ENCODE results near the gene CFAP299.

The CFAP299 gene

DNA sequence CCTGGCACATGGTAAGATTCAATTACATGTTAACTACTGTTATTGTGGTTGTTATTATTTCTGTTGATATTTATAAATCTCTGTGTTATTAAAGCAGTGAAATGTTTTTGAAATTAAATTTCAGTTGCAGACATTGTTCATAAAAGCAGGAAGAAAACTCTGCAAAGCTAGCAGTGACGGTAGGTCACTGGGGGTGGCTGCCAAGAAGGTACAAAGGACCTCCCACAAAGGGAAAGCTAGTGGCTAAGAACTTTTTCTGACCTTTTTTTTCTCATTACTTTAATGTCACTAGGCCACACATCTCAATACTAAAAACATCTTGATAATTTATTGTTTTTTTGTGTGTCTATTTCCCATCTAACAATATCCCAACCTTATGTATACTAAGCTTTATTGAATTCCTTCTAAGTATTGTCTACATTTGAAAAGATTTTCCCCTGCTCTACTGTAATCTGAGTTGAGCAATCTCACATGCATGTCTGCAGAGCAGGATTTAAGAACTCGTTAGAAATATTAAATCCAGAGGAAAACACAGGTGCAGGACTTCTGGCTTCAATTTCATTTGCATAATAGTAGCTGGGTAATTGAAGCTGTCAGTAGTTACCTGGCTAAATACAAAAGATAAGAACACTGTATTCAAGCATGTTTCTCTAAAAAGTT is 197.3 kb downstream of the CFAP299 start:
- no peak for DNase-seq

DNA sequence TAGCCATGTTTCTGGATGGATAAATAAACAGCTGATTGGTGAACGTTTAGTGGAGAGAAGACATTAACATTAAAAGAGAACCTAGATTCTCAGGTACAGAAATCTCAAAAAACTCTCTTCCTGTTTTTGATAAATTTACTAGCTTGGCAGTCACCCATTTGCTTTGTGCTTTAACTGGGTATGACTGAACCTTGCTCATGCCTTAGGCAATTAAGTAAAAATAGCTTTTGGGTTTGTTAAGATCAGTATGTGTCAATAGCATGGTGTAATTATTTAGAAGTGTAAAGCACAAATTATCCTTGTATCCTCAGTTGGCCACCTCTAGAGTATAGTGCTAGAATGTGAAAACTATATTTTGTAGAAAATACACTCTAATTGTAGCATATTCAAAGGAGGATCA is 200.0 kb downstream of the CFAP299 start:
- DNase-seq, result no peak

DNA sequence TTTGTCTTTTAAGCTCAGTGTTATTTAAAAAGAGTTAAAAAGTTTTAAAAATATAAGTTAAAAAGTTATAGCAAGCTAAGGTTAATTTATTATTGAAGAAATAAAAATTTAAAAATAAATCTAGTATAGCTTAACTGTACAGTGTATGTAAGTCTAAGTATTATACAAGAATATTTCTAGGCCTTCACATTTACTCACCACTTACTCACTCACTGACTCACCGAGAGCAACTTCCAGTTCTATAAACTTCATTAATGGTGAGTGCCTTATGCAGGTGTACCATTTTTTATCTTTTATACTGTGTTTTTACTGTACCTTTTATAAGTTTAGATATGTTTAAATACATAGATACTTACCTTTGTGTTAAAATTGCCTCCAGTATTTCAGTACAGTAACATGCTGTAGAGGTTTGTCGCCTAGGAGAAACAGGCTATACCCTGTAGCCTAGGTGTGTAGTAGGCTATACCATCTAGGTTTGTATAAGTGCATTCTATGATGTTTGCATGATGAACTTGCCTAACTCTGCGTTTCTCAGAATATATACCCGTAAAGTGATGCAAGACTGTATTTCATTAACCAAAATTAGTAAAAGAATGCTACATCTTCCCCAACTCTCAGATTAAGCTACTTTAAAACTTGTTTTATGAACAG is 202.9 kb downstream of the CFAP299 start:
- DNase-seq, result no peak

DNA sequence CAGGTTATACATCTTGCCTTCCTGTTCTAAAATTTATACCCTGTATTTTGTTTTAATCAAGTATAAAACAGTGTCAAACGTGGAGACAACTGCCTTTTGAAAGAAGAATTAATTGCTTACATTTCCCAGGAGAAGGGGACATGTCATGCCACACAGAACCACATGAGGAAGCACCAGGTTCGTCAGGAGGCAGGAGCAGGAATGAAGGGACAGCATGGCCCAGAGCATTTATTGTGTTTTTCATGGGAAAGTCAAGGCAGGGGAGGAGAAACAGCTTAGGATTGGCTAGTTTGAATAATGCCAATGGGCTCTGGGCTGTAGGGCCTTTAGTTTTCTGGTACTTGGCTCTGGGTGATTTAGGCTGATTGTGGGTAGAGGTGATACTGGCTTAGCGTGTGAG is 203.7 kb downstream of the CFAP299 start:
- DNase-seq, result no peak

DNA sequence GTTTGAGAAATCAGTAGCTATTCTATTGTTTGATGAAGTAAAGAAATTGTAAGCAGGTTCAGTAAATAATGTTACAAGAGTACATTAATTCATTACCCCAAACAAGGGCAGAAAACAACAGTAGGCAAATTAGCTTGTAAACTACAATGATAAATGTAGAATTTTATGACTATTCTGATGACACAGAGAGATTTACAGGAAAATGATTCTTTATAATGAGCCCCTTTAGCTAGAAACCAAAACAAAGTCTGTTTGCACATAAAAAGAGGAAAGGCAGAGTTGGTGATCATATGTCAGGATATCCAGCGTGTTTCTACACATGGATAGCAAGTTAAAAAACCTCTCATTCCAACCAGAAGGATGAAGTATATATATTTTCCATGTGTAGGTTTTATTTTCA is 204.8 kb downstream of the CFAP299 start:
- no peak for DNase-seq

DNA sequence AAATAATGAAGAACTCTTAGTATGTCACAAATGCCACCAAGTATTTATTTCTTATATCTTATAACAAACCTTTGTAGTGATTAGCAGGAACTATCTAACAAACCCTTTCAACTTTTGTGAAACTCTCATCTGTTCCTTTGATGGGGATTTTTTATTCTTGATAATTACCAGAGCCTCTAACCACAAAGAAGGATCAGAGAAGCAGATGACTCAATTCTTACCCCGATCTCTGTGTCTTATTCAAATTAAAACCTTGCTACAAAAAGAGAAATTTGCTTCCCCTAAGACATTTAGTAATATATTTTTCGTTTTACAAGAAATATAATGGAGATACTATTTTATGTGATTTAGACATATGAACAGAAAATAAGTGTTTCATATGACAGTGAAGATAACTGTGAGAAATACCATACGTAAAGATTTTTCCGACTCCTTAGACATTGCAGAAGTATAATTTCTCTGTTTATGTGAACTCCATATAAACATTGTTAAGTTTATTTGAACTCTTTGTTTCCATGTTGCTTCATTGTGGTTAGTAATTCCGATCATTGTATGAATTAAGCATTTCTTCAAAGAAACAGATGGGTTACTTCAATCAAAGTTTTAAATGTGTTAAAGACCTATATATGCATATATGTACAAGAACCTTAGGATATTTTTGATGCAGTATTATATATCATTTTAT is 205.4 kb downstream of the CFAP299 start:
- DNase-seq, result no peak

DNA sequence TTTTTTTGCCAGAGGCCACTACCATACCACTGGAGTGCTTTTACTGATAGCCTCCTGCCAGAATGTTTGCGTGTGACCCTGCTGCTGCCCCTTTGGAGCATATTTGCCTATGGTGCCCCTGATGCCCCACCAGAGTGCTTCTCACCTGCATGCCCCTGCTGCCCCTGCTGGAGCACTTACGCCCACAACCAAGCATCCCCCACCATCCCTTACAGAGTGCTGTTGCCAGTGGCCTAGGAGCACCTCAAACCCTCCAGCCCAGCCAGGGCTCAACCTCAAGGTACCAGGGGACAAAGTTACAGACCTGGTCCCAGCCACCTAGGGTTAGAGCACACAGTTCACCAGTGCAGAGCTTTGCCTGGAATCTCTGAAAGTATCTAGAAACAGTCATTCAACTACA is 207.2 kb downstream of the CFAP299 start:
- no peak for DNase-seq

DNA sequence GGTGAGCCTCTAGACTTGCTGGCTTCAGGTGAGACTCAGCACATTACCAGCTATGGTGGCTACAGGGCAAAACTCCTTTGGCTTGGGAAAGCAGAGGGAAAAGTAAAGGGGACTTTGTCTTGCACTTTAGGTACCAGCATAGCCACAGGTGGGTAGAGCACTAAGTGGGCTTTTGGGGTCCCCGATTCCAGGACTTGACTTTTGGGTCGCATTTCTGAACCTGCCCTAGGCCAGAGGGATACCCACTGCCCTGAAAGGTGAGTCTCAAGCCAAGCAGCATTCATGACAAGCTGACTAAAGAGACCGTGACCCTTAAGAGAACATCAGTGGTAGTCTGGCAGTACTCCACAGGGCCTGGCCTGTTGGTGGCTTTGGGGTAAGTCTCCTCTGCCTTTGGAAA is 224.8 kb downstream of the CFAP299 start:
- DNase-seq, result no peak

DNA sequence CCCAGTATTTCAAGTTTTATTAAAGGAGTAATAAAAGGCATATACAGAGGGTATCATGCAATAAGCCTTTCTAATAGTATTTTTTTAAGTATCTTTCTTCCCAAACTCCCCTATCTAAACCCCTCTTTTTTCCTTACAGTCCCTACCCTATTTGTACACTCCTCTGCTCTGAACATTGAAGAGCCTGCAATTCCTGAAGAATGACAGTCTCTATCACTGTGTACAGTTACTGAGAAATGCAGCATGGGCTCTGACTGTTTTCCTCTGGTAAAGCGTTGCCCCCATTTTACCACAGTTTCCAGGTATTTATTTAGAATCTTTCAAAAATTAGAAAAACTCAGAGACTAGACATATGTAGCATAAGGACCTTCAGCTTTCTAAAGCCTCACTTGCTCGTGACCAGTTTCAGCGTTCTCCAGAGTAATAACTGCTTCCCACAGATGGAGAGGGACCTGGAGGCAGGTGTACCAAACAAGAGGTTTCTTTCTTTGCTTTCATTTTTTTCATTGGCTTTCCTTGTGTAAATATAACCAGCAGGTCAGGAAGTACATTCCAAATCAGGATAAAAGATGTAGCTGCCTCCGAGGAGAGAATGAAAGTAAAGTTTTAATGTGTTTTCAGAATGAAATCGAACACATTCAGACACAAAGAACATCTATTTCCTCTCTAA is 230.8 kb downstream of the CFAP299 start:
- DNase-seq, result no peak

DNA sequence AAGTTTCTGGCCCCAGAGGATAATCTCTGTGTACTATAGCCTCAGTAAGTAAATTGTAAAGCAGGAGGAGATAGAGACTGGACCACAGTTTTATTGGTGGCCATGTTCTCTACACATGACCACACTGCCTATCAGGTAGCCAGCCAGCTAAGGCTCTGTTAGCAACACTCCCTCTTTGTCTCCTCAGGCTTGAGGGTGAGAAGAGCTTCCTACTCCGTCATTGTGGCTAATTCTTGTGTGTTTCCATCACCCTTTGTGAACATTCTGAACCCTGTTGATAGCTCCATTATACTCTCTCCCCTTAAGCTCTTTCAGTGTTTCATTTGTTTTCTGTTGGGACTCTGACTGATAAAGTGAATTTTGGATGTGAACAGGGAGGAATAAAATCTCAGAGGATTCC is 233.4 kb downstream of the CFAP299 start:
- DNase-seq, result no peak

DNA sequence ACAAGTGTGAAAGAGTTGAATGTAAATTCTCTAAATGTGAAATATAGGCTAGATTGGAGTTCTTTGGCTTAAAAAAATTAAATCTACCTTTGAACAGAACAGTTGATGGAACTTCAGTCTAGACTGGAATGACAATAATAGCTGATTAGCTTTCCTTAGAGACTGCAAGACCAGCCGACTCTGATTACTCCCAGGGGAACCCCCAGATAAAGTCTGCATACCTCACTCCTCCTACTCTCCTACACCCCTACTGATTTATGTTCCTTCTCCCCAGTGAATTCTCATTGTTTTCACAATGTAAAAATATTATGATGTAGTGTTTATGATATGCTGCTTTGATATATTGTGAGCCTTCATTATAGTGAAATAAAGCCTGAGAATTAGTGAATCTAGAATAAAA is 241.3 kb downstream of the CFAP299 start:
- DNase-seq, result no peak

DNA sequence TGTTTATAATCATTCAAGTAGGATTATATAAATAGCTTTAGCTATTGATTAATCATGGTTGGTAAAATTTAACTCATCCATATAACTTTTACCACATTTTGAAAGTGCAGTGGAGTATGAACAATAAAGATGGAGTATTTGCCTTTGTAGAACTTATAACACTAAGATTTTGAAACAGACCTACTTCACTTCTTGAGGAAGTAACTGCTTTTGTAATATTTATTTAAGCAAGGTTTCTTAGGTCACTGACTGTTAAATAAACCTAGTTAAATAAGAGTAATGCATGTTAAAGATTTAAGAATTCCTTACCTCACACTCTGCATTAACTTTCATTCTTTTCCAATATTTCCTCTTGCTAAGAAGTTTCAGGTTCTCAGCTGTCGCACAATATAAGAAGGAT is 242.5 kb downstream of the CFAP299 start:
- DNase-seq, result no peak

DNA sequence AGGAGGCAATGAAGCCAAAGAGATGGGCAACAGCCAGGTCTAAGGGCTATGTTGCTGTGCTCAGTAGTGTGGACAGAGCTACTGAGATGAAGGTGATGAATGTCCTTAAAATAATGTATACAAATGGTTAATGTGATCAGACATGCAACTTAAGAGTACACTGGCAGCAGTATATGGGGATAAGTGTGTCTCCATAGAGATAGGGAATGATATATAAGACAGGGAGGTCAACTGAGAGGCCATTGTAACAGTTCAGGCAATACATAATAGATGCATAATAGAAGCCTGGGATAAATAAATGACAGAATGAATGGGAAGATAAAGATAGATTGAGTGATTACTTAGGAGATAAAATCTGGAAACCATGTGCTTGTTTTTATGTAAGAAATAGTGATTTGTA is 250.0 kb downstream of the CFAP299 start:
- DNase-seq, result no peak

DNA sequence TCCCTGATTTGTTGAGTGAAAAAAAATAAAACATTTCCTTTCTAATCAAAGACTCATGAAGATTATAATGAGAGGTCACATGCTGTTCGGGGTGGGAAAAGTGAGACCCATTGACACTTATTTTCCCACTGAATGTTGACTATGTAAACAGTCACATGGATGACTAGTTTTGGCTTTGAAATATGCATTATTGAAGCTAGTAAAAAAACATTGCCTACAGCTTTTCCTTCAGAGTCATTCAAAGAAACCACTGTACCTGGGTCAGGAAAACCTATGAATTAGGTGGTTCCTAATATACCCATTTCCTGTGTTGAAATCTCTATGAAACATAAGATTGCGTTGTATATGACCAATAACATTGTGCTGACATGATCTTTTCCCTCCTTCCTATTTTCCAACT is 251.2 kb downstream of the CFAP299 start:
- no peak for DNase-seq

DNA sequence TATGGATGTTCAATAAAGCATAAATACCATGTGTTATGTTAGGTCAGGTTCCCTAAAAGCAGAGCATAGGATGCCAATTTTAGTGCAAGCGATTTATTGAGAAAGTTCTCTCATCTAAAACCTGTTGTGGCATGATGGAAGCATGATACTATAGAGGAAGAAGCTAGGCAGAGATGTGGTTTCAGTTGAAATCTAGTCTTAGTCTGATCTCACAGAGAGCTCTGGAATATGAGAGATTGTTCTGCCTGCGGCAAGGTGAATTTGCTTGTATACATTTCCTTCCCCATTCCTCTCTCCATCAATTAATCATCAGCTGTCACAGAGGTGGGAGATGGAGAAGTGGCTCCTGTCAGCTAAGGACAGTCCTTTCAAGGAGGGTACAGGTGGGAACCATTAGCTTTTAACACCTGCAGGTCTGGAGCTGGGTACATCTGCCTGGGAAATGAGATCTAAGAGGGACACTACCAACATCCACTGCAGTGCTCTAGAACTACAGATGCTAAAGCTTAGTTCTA is 252.4 kb downstream of the CFAP299 start:
- DNase-seq, result no peak

DNA sequence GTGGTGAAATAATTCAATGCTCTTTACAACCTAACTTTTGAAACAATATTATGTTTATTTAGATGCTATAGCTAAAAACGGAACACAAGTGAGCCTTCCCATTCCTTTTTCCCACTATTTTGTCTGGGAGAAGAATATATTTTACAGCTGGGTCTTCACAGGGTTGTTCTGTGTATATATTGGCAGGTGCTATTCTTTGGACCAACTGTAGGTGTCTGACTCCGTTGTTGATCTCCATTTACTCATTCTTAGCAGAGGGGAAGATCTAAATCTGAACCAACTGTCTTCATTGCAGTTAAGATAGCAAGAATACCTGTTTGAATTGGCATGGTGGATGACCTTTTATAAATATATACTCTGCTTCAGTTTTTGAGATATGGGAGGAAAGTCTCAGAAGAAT is 257.4 kb downstream of the CFAP299 start:
- DNase-seq, result no peak

DNA sequence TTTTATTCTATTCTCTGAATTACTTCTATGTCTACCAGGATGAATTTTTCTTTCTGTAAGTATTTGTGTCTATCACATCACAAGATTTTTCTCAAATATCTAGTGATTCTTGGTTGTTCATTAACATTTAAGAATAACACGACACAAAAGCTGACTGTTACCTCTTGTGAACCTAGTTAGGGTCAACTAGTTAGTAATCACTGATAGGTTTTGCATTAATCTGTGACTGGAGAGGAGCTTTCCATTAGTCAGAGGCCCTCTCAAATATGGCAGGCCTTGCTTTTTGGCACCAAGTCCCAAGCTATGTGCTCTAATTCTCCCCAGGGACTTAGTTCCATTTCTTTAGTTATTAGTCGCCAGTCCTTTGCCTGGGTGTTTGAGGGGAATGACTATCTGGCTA is 259.2 kb downstream of the CFAP299 start:
- DNase-seq, result no peak

DNA sequence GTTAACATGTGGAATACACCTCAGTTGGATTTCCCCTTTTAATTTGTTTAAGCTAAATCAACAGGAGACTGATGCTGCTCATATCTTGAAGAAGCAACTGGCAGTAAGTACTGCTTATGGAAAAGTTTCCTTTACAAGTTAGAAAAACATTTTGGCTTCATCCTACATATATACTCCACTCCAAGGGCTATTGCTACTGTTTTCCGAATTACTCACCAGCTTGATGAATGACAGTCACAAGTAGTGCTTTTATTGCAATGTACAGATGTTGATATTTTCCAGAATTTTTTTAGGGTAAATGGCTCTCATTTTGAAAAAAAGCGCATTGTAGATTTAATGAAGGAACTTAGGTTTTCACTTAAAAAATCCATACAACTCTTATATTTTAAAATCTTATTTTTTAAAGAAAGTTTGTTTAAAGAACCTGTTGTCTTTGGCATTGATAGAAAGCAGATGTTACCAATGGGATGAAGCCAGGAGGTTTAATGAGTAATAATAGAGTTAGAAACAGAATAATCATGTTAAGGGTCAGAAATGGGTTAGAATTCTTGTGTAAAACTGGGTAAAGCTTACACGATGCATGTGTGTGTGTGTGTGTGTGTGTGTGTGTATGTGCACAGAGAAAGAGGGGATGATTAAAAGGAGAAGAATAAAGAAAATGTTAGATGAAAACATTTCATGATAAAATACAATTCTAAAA is 272.9 kb downstream of the CFAP299 start:
- DNase-seq, result no peak

DNA sequence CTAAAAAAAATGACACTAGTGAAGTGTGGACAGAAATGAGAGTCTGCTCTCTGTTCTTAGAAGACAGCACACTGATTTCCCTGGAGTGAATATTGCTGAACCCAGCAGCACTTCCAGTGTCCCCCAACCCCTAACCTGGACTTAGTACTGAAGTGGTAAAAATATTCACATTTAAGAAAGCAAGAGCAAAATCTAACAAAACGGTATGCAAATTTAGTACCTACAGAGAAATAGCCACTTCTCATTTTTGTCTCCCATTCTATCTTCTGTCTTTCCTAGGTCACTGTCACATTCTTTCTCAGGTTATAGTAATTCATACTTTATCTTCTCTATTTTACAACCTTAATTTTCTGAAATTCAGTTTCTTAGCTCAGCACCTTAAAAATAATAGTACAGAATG is 274.7 kb downstream of the CFAP299 start:
- no peak for DNase-seq

DNA sequence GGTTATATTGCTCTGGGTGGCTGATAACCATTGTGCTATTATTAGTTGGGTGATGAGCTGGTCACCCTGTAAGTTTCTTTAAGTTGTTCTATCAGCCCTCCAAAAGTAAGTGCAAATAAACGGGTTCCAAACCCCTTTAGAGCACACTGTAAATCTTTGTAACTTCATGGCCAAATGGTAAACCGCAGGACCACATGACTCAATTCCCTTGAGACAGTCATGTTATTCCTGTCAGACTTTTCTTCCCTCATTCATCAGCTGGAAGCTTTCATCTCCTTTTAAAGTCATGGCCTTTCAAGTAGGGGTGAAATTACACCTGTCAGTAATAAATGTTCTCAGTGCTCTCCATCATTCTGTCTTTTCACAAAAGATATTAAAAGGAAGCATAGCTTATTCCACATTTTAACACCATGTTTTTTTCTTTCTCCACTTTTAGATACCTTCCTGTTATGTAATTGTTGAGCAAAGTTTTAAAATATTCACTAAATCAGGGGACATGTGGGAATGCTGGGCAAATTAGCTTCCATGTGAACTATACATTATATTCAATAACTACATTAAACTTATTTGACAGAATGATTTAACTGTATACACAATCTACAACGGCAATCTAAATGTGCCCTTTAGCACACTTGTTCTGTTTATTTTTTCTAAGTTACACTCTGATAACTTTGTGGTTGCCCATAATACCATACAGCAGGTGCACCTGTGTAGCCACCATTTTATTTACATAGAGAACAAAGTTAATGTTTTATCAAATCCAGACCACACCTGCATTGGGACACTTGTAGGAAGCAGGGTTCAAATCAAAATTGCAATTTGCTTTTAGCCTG is 275.5 kb downstream of the CFAP299 start:
- no peak for DNase-seq

DNA sequence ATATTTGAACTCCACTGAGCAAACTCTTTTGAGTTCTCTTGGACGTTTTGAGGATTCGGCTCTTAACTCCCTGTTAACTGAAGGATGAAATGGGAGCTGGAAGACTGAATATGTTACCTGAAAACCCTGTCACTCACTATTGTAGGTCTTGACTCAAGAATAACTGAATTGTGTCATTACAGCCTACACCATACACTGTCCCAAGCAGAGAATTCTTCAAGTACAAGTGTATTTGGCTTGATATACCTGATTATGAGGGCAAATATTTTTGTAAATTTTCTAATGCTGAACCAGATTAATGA is 276.1 kb downstream of the CFAP299 start:
- no peak for DNase-seq

DNA sequence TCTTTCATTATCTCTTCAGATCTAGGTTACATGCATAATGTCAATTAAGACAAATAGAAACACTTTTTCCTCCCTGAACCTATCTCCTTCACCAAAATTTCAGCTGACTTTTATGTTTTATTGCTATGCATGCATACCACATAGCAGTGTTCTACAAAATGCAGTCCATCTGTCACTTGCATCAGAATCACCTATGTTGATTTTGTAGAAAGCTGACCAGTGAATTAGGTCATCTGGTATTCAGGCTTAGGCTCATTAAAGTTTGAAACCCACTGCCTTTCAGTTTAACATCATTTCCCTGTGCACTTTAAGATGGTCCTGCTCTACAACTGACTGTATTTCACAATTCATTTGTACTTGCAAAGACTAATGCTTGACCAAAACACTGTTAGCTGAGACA is 277.9 kb downstream of the CFAP299 start:
- no peak for DNase-seq
